Endothelial cell (in vitro differentiated cells): ENCODE data around the gene ERCC6. TPM values are rescaled to one million over a fixed set of nuclear protein-coding genes. Genes with fewer than 3 reads are reported as not detected.

Experiments used
- DNase-seq: peaks from one replicate; pipeline ENCODE4 v3.0.0; 2021; ENCODE audit warnings: low spot score
- H3K27ac Mint-ChIP-seq: one replicate; pipeline ENCODE4 v1.8.0; 2021; ENCODE audit warnings: mixed read lengths, inconsistent platforms; ENCODE audit not compliant: unreplicated experiment
- H3K27me3 Mint-ChIP-seq: one replicate; pipeline ENCODE4 v1.8.0; 2021; ENCODE audit warnings: mild to moderate bottlenecking, moderate library complexity, mixed read lengths, inconsistent platforms; ENCODE audit not compliant: unreplicated experiment
- H3K36me3 Mint-ChIP-seq: one replicate; pipeline ENCODE4 v1.8.0; 2021; ENCODE audit warnings: mild to moderate bottlenecking, low read depth, mixed read lengths, inconsistent platforms; ENCODE audit not compliant: unreplicated experiment
- H3K4me1 Mint-ChIP-seq: one replicate; pipeline ENCODE4 v1.8.0; 2021; ENCODE audit warnings: mild to moderate bottlenecking, mixed read lengths, inconsistent platforms; ENCODE audit not compliant: unreplicated experiment
- H3K4me3 Mint-ChIP-seq: one replicate; pipeline ENCODE4 v1.8.0; 2021; ENCODE audit warnings: mild to moderate bottlenecking, mixed read lengths, inconsistent platforms; ENCODE audit not compliant: unreplicated experiment
- H3K9me3 Mint-ChIP-seq: one replicate; pipeline ENCODE4 v1.8.0; 2021; ENCODE audit warnings: mixed read lengths, inconsistent platforms; ENCODE audit not compliant: unreplicated experiment
- total RNA-seq: library from RNA; stranded (reverse); fragmentation: NEBNext Ultra II Directional; extraction: Animal tissue kit (Norgen Biotek cat#: 25700); gene quantifications from one replicate; pipeline ENCODE4 v1.2.1, GENCODE V29; 2021; ENCODE audit not compliant: unreplicated experiment
- TF ChIP-seq, protein P1 (sequence below): fragments of 200-600 bp; sonication (generic); IDR thresholded peaks from one replicate; pipeline ENCODE4 v1.5.0; 2021; ENCODE audit warnings: antibody characterized with exemption; ENCODE audit not compliant: unreplicated experiment

Gene ERCC6
- total RNA-seq, 1 donor from 2014 or later, result 25.8 TPM

- Mint-ChIP-seq H3K36me3 (no peaks in the 10 kb centered on the region), H3K27me3 (peaks cover 2% of the 10 kb centered on the region), H3K4me1 (peaks cover 4% of the 10 kb centered on the region), H3K4me3 (no peak overlapping the region), H3K27ac (no peak overlapping the region), H3K9me3 (no peaks in the 10 kb centered on the region)
- TF ChIP-seq, protein P1, sequence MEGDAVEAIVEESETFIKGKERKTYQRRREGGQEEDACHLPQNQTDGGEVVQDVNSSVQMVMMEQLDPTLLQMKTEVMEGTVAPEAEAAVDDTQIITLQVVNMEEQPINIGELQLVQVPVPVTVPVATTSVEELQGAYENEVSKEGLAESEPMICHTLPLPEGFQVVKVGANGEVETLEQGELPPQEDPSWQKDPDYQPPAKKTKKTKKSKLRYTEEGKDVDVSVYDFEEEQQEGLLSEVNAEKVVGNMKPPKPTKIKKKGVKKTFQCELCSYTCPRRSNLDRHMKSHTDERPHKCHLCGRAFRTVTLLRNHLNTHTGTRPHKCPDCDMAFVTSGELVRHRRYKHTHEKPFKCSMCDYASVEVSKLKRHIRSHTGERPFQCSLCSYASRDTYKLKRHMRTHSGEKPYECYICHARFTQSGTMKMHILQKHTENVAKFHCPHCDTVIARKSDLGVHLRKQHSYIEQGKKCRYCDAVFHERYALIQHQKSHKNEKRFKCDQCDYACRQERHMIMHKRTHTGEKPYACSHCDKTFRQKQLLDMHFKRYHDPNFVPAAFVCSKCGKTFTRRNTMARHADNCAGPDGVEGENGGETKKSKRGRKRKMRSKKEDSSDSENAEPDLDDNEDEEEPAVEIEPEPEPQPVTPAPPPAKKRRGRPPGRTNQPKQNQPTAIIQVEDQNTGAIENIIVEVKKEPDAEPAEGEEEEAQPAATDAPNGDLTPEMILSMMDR, result no peak
- no peak for DNase-seq
These were observed 17.8 kb upstream of the ERCC6 start for GRCh38 chr10:49556723-49557122.

GRCh38 chr10:49552277-49552676 is 13.4 kb upstream of the ERCC6 start:
- Mint-ChIP-seq H3K4me3 (no peak overlapping the region), H3K4me1 (no peaks in the 10 kb centered on the region), H3K27me3 (peaks cover 2% of the 10 kb centered on the region), H3K27ac (no peak overlapping the region), H3K9me3 (no peaks in the 10 kb centered on the region), H3K36me3 (no peaks in the 10 kb centered on the region)
- TF ChIP-seq, protein P1, result no peak
- DNase-seq, result no peak

GRCh38 chr10:49550563-49550962 is 11.6 kb upstream of the ERCC6 start:
- Mint-ChIP-seq H3K27me3 (peaks cover 2% of the 10 kb centered on the region), H3K4me1 (no peaks in the 10 kb centered on the region), H3K9me3 (no peaks in the 10 kb centered on the region), H3K4me3 (no peak overlapping the region), H3K27ac (no peak overlapping the region), H3K36me3 (no peaks in the 10 kb centered on the region)
- no peak for DNase-seq
- TF ChIP-seq, protein P1, result no peak

DNA sequence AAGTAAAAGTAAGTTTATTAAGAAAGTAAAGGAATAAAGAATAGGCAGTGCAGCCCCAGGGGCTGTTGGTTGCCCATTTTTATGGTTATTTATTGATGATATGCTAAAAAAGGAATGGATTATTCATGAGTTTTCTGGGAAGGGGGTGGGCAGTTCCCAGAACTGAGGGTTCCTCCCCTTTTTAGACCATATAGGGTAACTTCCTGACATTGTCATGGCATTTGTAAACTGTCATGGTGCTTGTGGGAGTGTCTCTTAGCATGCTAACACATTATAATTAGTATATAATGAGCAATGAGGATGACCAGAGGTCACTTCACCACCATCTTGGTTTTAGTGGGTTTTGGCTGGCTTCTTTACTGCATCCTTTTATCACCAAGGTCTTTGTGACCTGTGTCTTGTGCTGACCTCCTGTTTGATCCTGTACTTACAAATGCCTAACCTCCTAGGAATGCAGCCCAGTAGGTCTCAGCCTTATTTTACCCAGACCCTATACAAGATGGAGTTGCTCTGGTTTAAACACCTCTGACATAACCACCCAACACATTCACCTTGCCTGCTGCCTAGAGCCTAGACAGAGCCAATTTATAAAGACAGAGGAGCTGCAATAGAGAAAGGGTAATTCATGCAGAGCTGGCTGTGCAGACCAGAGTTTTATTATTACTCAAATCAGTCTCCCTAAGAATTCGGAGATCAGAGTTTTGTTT is 10.9 kb upstream of the ERCC6 start:
- no peak for DNase-seq
- no peak overlapping the region for H3K4me3 Mint-ChIP-seq
- no peak overlapping the region for H3K27ac Mint-ChIP-seq
- TF ChIP-seq, protein P1, result no peak
- H3K36me3 Mint-ChIP-seq, result no peaks in the 10 kb centered on the region
- H3K27me3 Mint-ChIP-seq, result peaks cover 2% of the 10 kb centered on the region
- H3K9me3 Mint-ChIP-seq, result no peaks in the 10 kb centered on the region
- no peaks in the 10 kb centered on the region for H3K4me1 Mint-ChIP-seq

- Mint-ChIP-seq H3K27ac (no peak overlapping the region), H3K36me3 (no peaks in the 10 kb centered on the region), H3K27me3 (peaks cover 10% of the 10 kb centered on the region), H3K9me3 (peaks cover 5% of the 10 kb centered on the region), H3K4me3 (no peak overlapping the region), H3K4me1 (peaks cover 12% of the 10 kb centered on the region)
- DNase-seq, result no peak
- TF ChIP-seq, protein P1, result no peak
These were observed 4.7 kb upstream of the ERCC6 start for GRCh38 chr10:49543604-49544003.
